ENCODE data around the gene FNDC5. TPM values are rescaled to one million over a fixed set of nuclear protein-coding genes. Genes with fewer than 3 reads are reported as not detected.

Gene FNDC5
- total RNA-seq, 1 experiment from 2014 or later = 4.5 TPM

- no CpG with 5 or more reads among the region's 3 CpGs for WGBS (ENCODE audit: extremely low coverage, insufficient read length, low lambda C conversion rate)
These were observed 19.1 kb upstream of the FNDC5 start for GRCh38 chr1:32889731-32890278.

More at GRCh38 chr1:32889731-32890278, 19.1 kb upstream of the FNDC5 start:
- H3K4me1 Mint-ChIP-seq = peaks cover 2 to 22% of the 10 kb centered on the region in 2 experiments; a peak in 2 of 4 replicates
- Histone ChIP-seq H4K91ac (ENCODE audit: insufficient read length, low read depth, low read length) (no peak overlapping the region), H3K9ac (ENCODE audit: extremely low read depth, insufficient read length, low read length) (no peak overlapping the region), H4K5ac (ENCODE audit: insufficient read length, low read depth, low read length) (no peak overlapping the region), H3K79me2 (ENCODE audit: insufficient read depth, low read length) (no peaks in the 10 kb centered on the region), H3K18ac (ENCODE audit: insufficient read length, low read depth, low read length) (no peak overlapping the region), H3T11ph (ENCODE audit: low read length) (no peak overlapping the region), H3K23ac (ENCODE audit: insufficient read length, low read depth, low read length) (no peak overlapping the region), H3K4me1 (ENCODE audit: insufficient read depth, low read length) (no peaks in the 10 kb centered on the region), H3K4me2 (ENCODE audit: insufficient read depth, insufficient read length, low read length) (no peak overlapping the region), H2BK15ac (ENCODE audit: low read depth, low read length) (no peak overlapping the region), H2BK20ac (ENCODE audit: low read depth, low read length, poor library complexity, severe bottlenecking) (no peak overlapping the region), H3K9me3 (ENCODE audit: control insufficient read depth, low read depth, low read length) (no peaks in the 10 kb centered on the region), H3K27me3 (ENCODE audit: insufficient read depth, low read length) (no peaks in the 10 kb centered on the region; the same call in 1 of the 2 replicates), H2BK5ac (ENCODE audit: insufficient read length, low read length) (no peak overlapping the region), H3K23me2 (ENCODE audit: insufficient read length, low read depth, low read length, poor library complexity, severe bottlenecking) (no peaks in the 10 kb centered on the region), H2BK120ac (ENCODE audit: low read depth, low read length, poor library complexity, severe bottlenecking) (no peak overlapping the region), H3K79me1 (ENCODE audit: insufficient read depth, low read depth, low read length, poor library complexity, severe bottlenecking) (no peaks in the 10 kb centered on the region), H4K20me1 (ENCODE audit: control insufficient read depth, insufficient read depth, insufficient read length) (peaks cover 3% of the 10 kb centered on the region), H4K8ac (replicated peaks; ENCODE audit: insufficient read length, low read depth, low read length) (no peak overlapping the region), H2AK5ac (ENCODE audit: insufficient read length, low read length) (no peak overlapping the region), H3K27ac (ENCODE audit: insufficient read length, low read depth, low read length) (no peak overlapping the region), H3K56ac (ENCODE audit: insufficient read length, low read depth, low read length) (no peak overlapping the region), H2AFZ (ENCODE audit: low read length) (no peak overlapping the region), H2BK12ac (ENCODE audit: insufficient read length, low read depth, low read length) (no peak overlapping the region), H3K14ac (ENCODE audit: insufficient read depth, low read length) (no peak overlapping the region), H3K4ac (ENCODE audit: low read depth, low read length) (no peak overlapping the region)
- no peak overlapping the region for H3K27ac Mint-ChIP-seq
- H3K36me3 Mint-ChIP-seq (ENCODE audit: insufficient read depth in 1 of 3, low read depth in 3 of 3) = peaks cover 0 to 5% (median 0%) of the 10 kb centered on the region in 3 experiments; a peak in 1 of 7 replicates
- no peak for TF ChIP-seq CTCF (conservative IDR thresholded peaks at IDR 0.05)
- no peak for DNase-seq
- H3K4me3 Mint-ChIP-seq = no peak overlapping the region
- H3K9me3 Mint-ChIP-seq = peaks cover 5 to 8% of the 10 kb centered on the region in 2 experiments; a peak in 4 of 5 replicates
- H3K27me3 Mint-ChIP-seq (ENCODE audit: low read depth) = peaks cover 75% of the 10 kb centered on the region
